ENCODE results near the gene PKP4.

Gene PKP4

DNA sequence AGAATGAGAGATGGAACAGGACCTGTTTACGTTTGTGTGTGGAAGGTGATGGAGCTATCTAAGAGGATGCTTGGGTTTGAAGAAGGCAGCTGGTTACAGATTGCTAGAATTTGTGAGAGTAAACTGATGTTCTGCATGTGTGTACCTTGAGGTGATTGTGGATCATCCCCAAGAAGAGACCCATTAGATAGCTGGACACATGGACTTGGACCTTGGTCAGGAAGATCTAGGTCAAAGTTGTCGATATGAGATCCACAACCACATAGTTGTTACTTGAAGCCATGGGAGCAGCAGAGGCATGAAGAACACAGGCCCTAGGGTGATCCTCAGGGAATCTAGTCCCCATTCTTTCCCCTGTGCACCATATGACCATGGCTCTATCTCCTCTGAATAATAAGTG lies 101.0 kb downstream of the PKP4 start:
- no peak overlapping the region for H3K4me3 Mint-ChIP-seq
- ATAC-seq (ENCODE audit: low read depth): no peak
- no peaks in the 10 kb centered on the region for H3K27me3 Mint-ChIP-seq
- H3K27ac Mint-ChIP-seq: no peak overlapping the region
- no peaks in the 10 kb centered on the region for H3K36me3 Mint-ChIP-seq
- DNase-seq (ENCODE audit: low spot score in 2 of 2): no peak
- no peaks in the 10 kb centered on the region for H3K4me1 Mint-ChIP-seq
- H3K9me3 Mint-ChIP-seq: no peaks in the 10 kb centered on the region

DNA sequence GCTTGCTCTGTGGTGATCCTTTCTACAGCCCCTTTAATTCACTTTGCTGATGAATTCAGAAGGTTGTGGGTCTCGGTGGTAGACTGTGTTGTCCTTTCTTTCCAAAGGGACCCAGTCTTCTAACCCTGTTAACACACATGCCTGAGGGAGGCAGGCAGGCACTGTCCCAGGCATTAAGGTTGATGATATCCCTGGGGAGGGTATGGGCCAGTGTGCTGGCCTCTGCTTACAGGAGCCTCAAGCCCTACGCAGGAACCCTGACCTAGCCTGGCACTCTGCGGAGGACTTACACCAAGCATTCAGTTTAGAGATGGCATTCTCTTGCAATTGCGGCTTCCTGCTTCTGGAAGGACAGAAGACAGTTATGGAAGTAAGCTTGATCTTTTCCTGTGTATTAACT lies 102.5 kb downstream of the PKP4 start:
- Mint-ChIP-seq H3K9me3 (no peaks in the 10 kb centered on the region), H3K4me1 (no peaks in the 10 kb centered on the region), H3K27ac (no peak overlapping the region), H3K27me3 (no peaks in the 10 kb centered on the region), H3K4me3 (no peak overlapping the region), H3K36me3 (no peaks in the 10 kb centered on the region)
- no peak for ATAC-seq (ENCODE audit: low read depth)
- DNase-seq (ENCODE audit: low spot score in 2 of 2): no peak

- Mint-ChIP-seq H3K27me3 (no peaks in the 10 kb centered on the region), H3K4me1 (no peaks in the 10 kb centered on the region), H3K36me3 (no peaks in the 10 kb centered on the region), H3K27ac (no peak overlapping the region), H3K4me3 (no peak overlapping the region), H3K9me3 (no peaks in the 10 kb centered on the region)
- ATAC-seq (ENCODE audit: low read depth) (no peak), DNase-seq (ENCODE audit: low spot score in 2 of 2) (no peak)
Measured at GRCh38 chr2:158560259-158560658, 103.5 kb downstream of the PKP4 start.

DNA sequence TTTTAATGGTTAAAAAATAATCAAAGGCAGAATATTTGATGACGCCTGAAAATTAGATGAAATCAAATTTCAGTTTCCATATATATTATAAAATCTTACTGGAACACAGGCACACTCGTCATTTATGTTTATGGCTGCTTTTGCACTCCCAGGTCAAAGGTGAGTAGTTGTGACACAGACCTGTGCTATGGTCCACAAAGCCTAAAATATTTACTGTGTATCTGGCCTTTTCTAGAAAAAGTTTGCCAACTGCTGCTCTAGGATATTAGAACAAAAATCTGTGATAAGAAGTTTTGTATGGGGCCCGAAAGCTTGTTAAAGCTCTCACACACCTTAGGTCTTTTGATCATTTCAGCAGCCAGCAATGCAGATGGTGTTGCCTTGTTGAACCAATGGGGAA lies 104.3 kb downstream of the PKP4 start:
- ATAC-seq (ENCODE audit: low read depth) (no peak), DNase-seq (ENCODE audit: low spot score in 2 of 2) (no peak)
- Mint-ChIP-seq H3K27ac (no peak overlapping the region), H3K9me3 (no peaks in the 10 kb centered on the region), H3K36me3 (no peaks in the 10 kb centered on the region), H3K27me3 (no peaks in the 10 kb centered on the region), H3K4me3 (no peak overlapping the region), H3K4me1 (no peaks in the 10 kb centered on the region)

DNA sequence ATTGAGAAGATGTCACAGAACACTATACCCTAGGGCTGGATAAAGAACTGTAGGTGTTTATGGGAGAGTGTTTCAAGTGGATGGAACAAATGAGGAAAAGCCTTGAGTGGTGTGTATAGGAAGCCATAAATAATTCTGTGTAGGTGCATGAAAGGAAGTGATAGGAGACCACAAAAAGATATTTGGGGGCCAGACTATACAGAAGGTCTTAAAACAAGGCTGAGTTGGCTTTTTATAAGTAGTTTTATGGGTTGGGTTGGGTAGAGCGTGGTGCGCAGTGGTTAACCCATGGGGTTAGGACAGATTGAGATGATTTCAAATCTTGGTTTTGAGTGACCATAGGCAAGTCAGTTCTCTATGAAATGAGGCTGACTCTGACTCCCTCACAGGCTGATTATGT lies 110.5 kb downstream of the PKP4 start:
- Mint-ChIP-seq H3K27ac (no peak overlapping the region), H3K36me3 (peaks cover 3% of the 10 kb centered on the region), H3K27me3 (peaks cover 3% of the 10 kb centered on the region), H3K4me3 (no peak overlapping the region), H3K4me1 (no peaks in the 10 kb centered on the region), H3K9me3 (peaks cover 3% of the 10 kb centered on the region)
- DNase-seq (ENCODE audit: low spot score in 2 of 2): no peak
- ATAC-seq (ENCODE audit: low read depth): no peak

- no peak overlapping the region for H3K27ac Mint-ChIP-seq
- no peak overlapping the region for H3K4me3 Mint-ChIP-seq
- H3K27me3 Mint-ChIP-seq: peaks cover 3% of the 10 kb centered on the region
- H3K9me3 Mint-ChIP-seq: peaks cover 3% of the 10 kb centered on the region
- H3K4me1 Mint-ChIP-seq: no peaks in the 10 kb centered on the region
- ATAC-seq (ENCODE audit: low read depth): no peak
- peaks cover 3% of the 10 kb centered on the region for H3K36me3 Mint-ChIP-seq
- DNase-seq (ENCODE audit: low spot score in 2 of 2): no peak
Measured at GRCh38 chr2:158569284-158569683, 112.5 kb downstream of the PKP4 start.

GRCh38 chr2:158570869-158571268 lies 114.1 kb downstream of the PKP4 start:
- H3K9me3 Mint-ChIP-seq: peaks cover 3% of the 10 kb centered on the region
- peaks cover 3% of the 10 kb centered on the region for H3K36me3 Mint-ChIP-seq
- no peak overlapping the region for H3K4me3 Mint-ChIP-seq
- ATAC-seq (ENCODE audit: low read depth): no peak
- peaks cover 3% of the 10 kb centered on the region for H3K27me3 Mint-ChIP-seq
- H3K4me1 Mint-ChIP-seq: no peaks in the 10 kb centered on the region
- no peak overlapping the region for H3K27ac Mint-ChIP-seq
- no peak for DNase-seq (ENCODE audit: low spot score in 2 of 2)

DNA sequence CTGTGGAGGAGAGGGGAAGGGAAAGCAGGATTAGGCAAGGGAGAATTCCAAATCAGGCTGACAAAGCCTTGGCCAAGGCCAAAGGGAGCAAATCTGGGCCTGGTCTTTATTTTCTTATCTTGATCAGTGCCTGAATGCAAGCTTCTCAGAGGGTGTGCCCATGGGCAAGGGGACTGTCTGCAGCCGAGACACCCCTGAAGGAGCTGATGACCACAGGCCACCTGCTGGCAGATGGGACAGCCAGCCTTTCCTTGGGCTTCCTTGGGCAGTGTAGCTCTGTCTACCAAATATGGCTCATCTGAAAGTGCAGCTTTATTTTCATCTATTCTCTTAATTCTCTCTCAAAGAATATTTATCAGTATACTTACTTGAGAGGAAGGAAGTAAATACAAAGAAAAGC lies 117.0 kb downstream of the PKP4 start:
- H3K27me3 Mint-ChIP-seq: no peaks in the 10 kb centered on the region
- H3K4me1 Mint-ChIP-seq: no peaks in the 10 kb centered on the region
- H3K27ac Mint-ChIP-seq: no peak overlapping the region
- peaks cover 3% of the 10 kb centered on the region for H3K36me3 Mint-ChIP-seq
- ATAC-seq (ENCODE audit: low read depth) (no peak), DNase-seq (ENCODE audit: low spot score in 2 of 2) (no peak)
- no peak overlapping the region for H3K4me3 Mint-ChIP-seq
- peaks cover 1% of the 10 kb centered on the region for H3K9me3 Mint-ChIP-seq

DNA sequence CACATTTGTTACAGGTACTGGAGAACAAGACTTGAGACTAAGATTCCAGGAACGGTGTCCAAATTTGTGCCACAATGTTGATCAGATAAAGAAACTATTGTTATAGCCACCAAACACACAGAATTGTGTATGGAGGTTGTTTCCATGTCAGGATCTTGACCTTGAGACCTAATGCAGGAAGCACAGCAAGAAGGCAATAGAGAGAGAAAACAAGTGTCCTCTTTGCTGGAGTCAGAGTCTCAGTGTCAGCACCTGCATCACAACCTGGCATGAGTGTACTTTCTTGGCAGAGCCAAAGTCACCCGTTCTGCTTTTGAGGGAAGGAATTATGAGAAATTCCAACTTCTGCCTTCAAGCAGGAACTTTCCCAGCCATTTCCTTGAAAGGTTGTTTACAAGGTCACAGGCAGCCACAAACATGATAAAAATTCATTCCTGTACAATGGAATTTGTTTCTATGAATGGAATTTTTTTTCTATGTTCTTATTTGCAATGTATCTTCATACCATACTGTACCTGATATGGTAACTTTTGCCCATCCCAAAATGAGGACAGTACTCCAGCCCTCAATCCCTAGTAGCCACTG lies 118.4 kb downstream of the PKP4 start:
- H3K9me3 Mint-ChIP-seq: peaks cover 1% of the 10 kb centered on the region

GRCh38 chr2:158577141-158577540 lies 120.4 kb downstream of the PKP4 start:
- H3K27ac Mint-ChIP-seq: no peak overlapping the region
- no peak for DNase-seq (ENCODE audit: low spot score in 2 of 2)
- H3K4me1 Mint-ChIP-seq: no peaks in the 10 kb centered on the region
- H3K27me3 Mint-ChIP-seq: no peaks in the 10 kb centered on the region
- no peaks in the 10 kb centered on the region for H3K9me3 Mint-ChIP-seq
- H3K4me3 Mint-ChIP-seq: no peak overlapping the region
- no peak for ATAC-seq (ENCODE audit: low read depth)
- H3K36me3 Mint-ChIP-seq: no peaks in the 10 kb centered on the region

More for the DNA sequence above, 118.4 kb downstream of the PKP4 start:
- H3K27ac Mint-ChIP-seq: no peak overlapping the region
- no peak for ATAC-seq (ENCODE audit: low read depth)
- peaks cover 3% of the 10 kb centered on the region for H3K36me3 Mint-ChIP-seq
- no peaks in the 10 kb centered on the region for H3K4me1 Mint-ChIP-seq
- H3K4me3 Mint-ChIP-seq: no peak overlapping the region
- H3K27me3 Mint-ChIP-seq: no peaks in the 10 kb centered on the region
- no peak for DNase-seq (ENCODE audit: low spot score in 2 of 2)

DNA sequence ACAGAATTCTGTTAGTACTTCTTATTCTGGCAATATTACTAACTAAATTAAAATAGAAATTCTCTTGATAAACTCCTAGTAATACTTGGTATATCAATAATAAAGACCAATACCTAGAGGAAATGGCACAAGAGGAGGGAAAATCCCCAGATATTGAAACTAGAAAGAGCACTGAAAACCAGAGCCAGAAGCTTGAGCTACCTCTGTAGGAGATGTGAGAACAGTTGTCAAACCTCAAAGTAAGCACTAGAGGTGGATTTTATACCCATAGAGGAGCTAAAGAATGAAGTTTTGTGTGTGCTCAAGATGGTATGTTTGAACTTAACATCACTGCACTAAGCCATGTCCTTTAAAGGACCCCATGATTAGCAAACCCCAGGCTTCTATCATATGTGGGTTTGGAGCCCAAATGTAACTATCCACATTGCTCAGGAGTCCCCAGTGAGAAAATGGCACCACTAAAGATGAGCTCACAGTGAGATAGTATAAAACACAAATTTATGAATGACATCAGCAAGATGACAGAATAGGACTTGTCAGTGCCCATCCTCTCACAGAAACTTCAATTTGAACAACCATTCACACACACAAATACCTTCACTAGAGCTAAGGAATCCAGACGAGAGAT lies 122.1 kb downstream of the PKP4 start:
- no peak for ATAC-seq (ENCODE audit: low read depth)
- no peak for DNase-seq (ENCODE audit: low spot score in 2 of 2)

GRCh38 chr2:158579928-158580327 lies 123.2 kb downstream of the PKP4 start:
- DNase-seq (ENCODE audit: low spot score in 2 of 2): no peak
- no peaks in the 10 kb centered on the region for H3K9me3 Mint-ChIP-seq
- H3K4me1 Mint-ChIP-seq: no peaks in the 10 kb centered on the region
- H3K4me3 Mint-ChIP-seq: no peak overlapping the region
- H3K27ac Mint-ChIP-seq: no peak overlapping the region
- H3K36me3 Mint-ChIP-seq: no peaks in the 10 kb centered on the region
- no peaks in the 10 kb centered on the region for H3K27me3 Mint-ChIP-seq
- ATAC-seq (ENCODE audit: low read depth): no peak

More for the DNA sequence above, 122.1 kb downstream of the PKP4 start:
- no peak overlapping the region for H3K4me3 Mint-ChIP-seq
- H3K9me3 Mint-ChIP-seq: no peaks in the 10 kb centered on the region
- H3K4me1 Mint-ChIP-seq: no peaks in the 10 kb centered on the region
- no peaks in the 10 kb centered on the region for H3K27me3 Mint-ChIP-seq
- no peaks in the 10 kb centered on the region for H3K36me3 Mint-ChIP-seq
- H3K27ac Mint-ChIP-seq: no peak overlapping the region

- no peaks in the 10 kb centered on the region for H3K36me3 Mint-ChIP-seq
- DNase-seq (ENCODE audit: low spot score in 2 of 2): no peak
- H3K27ac Mint-ChIP-seq: no peak overlapping the region
- no peak overlapping the region for H3K4me3 Mint-ChIP-seq
- H3K27me3 Mint-ChIP-seq: no peaks in the 10 kb centered on the region
- no peak for ATAC-seq (ENCODE audit: low read depth)
- H3K4me1 Mint-ChIP-seq: no peaks in the 10 kb centered on the region
- no peaks in the 10 kb centered on the region for H3K9me3 Mint-ChIP-seq
Measured at GRCh38 chr2:158580760-158581159, 124.0 kb downstream of the PKP4 start.

DNA sequence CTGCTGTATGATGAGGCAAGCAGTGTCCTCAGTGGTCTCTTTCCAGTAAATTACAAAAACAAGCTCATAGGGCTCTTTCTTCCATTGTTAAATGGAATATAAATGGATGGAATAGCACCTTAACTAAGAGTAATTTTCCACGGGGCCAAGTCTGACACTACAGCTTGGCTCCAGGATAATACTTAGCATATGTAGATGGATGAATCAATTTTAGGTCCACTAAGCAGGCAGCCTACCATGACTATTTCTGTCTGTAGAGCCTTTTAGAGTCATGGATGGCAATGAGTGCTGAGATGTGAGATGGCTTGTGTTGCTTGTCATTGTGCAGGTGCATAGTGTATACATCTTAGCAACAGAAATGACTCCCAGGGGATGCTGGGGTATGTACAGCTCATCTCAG lies 125.9 kb downstream of the PKP4 start:
- Mint-ChIP-seq H3K4me1 (no peaks in the 10 kb centered on the region), H3K27ac (no peak overlapping the region), H3K4me3 (no peak overlapping the region), H3K27me3 (no peaks in the 10 kb centered on the region), H3K36me3 (no peaks in the 10 kb centered on the region), H3K9me3 (no peaks in the 10 kb centered on the region)
- DNase-seq (ENCODE audit: low spot score in 2 of 2) (no peak), ATAC-seq (ENCODE audit: low read depth) (no peak)

DNA sequence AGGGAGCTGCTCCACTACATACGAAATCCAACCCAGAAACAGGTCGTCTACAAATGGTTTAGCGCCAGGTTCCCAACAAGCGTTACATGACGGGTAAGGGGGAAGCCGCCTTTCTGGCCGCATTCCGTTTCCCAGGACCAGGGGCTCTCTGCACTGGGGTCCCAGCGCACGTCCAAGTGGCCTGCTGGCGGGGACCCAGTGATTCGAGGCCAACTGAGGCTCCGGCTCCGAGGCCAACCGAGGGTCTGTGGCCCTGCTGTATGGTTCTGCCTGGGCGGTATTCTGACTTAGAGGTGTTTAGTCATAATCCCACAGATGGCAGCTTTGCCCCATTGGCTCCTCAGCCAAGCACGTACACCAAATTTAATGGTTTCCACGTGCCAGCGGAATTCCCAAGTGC lies 127.2 kb downstream of the PKP4 start:
- DNase-seq (ENCODE audit: low spot score in 2 of 2): no peak
- H3K9me3 Mint-ChIP-seq: no peaks in the 10 kb centered on the region
- H3K27ac Mint-ChIP-seq: no peak overlapping the region
- no peak for ATAC-seq (ENCODE audit: low read depth)
- no peaks in the 10 kb centered on the region for H3K36me3 Mint-ChIP-seq
- H3K4me3 Mint-ChIP-seq: no peak overlapping the region
- H3K27me3 Mint-ChIP-seq: no peaks in the 10 kb centered on the region
- no peaks in the 10 kb centered on the region for H3K4me1 Mint-ChIP-seq
